ENCODE measurements around the gene FAM120A.
"Not testable (repeated sequence)": the region's sequence is repeated elsewhere in the genome, so short reads cannot be mapped to it uniquely, and the experiment has no call there.

Gene FAM120A

GRCh38 chr9:93475108-93475507, 23.6 kb downstream of the FAM120A start:
- no peak for DNase-seq

DNA sequence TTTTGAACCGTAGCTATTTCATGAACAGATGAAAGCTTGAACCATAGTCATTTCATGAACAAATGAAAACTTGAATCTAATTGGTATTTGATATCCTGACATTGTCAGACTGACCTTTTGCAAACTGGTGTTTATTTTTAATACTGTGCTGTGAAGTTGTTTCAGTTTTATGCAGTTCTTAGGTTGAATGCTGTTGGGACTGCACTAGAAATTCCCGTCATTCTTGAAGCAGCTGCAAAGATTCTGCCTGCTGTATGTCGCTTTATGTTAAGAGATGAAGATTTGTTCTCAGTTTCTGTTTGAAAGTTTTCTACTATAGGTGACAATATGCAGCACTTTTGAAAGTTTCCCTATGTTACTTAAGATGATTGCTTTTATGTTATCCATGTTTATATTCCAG, 24.4 kb downstream of the FAM120A start:
- DNase-seq: no peak

- DNase-seq: no peak
Measured at GRCh38 chr9:93476924-93477323, 25.4 kb downstream of the FAM120A start.

GRCh38 chr9:93477397-93477796, 25.9 kb downstream of the FAM120A start:
- DNase-seq: no peak

- DNase-seq: no peak
Measured at GRCh38 chr9:93479726-93480125, 28.2 kb downstream of the FAM120A start.

DNA sequence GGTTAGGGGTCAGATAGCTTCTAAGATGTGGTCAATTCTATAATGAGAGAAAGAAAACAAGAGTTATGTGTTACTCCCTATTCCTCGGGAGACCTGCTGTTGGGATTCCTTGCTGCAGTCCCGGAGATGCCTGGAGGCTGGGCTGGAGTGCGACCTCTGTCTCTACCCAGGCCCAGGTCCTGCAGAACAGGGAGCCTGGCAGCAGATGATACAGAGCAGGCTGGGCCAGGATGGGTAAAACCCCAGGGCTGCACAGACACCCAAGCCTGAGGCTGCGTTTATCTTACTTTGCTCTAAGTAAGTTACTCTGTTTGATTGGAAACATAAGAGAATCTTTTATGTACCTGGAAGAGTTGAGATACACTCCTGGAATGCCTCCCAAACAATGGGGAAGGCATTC, 28.8 kb downstream of the FAM120A start:
- no peak for DNase-seq

GRCh38 chr9:93480728-93481324, 29.3 kb downstream of the FAM120A start:
- DNase-seq: no peak

DNA sequence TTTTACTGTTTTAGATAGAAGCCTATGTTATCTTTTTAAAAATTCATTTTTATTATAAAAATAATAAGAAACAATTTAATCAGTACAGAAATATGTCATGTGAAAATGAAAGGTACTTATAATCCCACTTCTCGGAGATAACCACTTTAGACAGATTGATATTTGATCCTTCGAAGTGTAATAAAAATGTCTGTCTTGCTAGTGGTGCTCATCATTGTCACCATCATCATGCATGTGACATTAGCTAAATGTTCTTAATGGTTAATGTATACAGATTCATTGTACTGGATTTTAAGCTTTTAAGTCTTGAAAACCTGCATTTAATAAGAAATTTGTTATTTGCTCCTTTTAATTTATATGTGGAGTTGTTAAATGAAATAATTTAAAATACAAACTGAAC, 32.0 kb downstream of the FAM120A start:
- no peak for DNase-seq

- DNase-seq: no peak
Measured at GRCh38 chr9:93486268-93486667, 34.8 kb downstream of the FAM120A start.

DNA sequence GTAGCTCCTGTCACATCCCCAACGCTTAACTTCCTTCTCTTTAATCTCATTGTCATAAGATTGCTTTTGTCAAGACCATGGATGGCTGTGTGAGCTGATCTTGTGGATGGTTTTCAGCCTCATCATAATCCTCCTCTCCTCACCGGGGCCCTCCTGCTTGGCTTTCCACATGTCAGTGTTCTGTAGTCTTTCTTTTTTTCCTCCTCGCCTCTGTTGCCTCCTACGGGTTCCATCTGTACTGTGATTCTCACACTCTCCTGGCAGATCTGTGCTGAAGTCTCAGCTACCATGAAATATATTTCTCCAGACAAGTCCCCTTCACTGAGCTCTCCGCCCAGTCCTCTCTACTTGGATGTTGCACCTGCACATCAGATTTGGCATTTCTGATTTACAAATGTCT, 36.8 kb downstream of the FAM120A start:
- DNase-seq: no peak

GRCh38 chr9:93491593-93492232, 40.2 kb downstream of the FAM120A start:
- no peak for DNase-seq

DNA sequence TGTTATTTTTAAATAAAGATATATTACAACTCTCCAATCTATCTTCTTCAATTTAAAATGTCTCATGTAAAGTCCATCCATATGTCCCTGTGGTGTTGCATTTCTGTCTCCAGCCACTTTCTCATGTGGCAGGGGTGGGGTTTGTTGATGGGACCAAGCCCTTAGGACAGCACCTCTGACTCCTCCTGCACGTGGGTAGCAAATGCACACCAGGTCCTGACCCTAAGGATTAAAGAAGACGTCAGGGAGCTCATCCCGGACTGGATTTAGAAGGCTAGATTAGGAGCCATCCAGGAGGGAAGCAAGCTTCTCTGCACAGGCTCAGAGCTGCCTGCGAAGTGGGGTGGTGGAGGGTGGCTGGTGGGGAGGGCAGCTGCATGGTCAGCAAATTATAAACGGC, 40.8 kb downstream of the FAM120A start:
- no peak for DNase-seq

GRCh38 chr9:93493949-93494348, 42.5 kb downstream of the FAM120A start:
- no peak for DNase-seq

DNA sequence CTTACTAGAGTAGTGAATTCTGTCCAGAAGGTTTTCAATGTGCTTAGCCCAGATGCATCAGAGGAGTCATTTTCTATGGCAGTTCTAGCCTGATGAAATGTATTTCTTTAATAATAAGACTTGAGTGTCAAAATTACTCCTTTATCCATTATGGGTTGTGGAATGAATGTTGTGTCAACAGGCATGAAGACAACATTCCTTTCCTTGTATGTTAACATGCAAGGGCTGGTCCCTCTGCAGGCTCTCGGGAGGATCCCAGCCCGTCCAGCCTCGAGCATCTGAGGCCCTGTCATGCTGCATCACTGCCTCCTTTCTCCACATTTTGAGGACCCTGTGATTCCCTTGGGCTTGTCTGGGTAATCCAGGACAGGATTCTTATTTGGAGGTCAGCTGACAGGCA, 44.8 kb downstream of the FAM120A start:
- no peak for DNase-seq

DNA sequence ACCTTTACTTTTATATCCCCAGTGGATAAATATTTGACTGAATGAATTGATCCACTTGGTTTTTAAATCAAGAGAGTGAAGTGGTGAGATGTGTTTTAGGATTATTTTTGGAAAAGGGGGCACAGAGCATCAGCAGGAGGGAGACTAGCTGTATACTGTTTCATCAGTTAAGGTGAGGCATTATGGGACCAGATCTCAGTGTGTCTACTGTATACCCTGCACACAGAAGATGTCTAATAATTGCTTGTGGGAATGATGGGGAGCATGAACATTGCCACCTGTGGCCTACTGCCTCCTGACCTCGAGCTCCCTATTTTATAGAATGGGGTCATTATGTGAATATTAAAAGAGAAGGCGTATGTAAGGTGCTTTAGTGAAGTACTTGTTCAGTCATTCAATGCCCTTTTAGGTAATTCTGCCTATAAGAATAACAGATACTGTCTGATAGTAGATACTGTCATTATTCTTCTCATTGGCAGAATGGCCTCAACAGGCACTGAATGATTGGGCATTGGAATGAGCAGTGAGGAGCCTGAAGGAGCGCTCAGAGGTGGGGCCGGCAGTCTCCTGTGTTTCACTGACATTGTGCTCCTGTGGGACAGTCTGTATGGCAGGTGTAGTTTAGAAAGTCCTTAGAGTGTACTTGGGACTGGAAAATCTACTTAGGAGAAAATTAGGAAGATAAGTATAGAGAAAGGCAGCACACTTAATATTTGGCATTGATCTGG, 49.2 kb downstream of the FAM120A start:
- DNase-seq: no peak

DNA sequence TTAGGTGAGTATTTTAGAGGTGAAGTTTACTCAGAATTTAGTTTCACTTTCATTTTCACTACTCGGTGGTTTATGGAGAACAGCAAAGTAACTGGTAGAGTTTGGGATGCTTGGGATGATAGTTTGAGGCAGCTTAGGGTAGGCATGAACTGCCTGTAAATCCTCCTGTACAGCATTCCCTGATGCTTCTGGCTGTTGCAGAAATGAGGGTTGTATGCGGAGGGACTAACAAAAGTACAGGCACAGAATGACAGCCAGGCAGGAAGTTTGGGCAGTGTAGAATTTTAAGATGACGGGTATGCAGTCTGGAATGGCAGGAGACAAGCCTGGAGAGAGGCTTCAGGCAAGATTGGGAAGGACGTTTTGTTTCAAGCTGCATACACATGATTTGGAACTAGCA, 49.9 kb downstream of the FAM120A start:
- no peak for DNase-seq

GRCh38 chr9:93503381-93503780, 51.9 kb downstream of the FAM120A start:
- DNase-seq: no peak

DNA sequence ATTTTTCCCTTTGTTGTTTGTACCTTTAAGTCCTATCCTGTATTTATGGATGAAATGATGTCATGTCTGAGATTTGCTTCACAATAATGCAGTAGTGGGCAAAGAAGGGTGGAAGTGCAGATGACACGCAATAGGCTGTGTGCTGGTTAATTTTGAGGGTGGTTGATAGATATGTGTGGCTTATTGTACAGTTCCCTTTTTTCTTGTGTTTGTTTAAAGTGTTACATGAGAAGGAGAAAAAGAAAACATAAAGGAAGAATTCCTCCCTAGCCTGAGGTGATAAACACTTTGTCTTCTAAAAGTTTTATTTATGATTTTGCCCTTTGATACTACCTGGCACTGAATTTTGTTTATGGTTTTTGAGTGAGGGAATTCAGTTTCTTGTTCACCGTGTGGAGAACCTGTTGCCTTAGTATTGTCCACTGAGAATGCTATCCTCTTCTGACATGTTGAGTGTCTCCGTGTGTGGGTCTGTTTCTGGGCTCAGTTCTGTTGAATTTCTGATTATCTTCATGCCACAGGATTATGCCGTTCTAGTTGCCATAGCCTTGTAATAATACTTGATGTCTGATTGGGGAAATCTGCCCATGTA, 54.2 kb downstream of the FAM120A start:
- DNase-seq: no peak

GRCh38 chr9:93507768-93508167, 56.3 kb downstream of the FAM120A start:
- DNase-seq: no peak

DNA sequence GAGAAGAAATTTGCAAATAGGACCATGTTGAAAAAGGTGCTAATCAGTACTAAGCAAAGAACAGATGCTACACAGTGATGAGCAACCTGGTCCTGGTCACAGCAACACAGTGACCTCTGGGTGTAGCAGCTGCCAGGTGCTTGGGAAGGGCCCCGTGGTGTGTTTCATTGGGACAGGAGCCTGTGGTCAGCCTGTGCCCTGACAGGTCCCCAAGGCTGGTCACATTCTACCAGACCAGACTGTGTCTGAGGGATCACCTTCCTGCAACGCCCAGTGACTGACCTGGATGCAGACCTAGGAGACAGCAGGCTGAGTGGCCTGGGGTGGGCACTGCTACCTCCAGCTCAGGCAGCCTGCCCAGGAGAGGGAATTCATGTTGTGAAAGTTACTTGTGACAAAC, 56.7 kb downstream of the FAM120A start:
- DNase-seq: no peak

DNA sequence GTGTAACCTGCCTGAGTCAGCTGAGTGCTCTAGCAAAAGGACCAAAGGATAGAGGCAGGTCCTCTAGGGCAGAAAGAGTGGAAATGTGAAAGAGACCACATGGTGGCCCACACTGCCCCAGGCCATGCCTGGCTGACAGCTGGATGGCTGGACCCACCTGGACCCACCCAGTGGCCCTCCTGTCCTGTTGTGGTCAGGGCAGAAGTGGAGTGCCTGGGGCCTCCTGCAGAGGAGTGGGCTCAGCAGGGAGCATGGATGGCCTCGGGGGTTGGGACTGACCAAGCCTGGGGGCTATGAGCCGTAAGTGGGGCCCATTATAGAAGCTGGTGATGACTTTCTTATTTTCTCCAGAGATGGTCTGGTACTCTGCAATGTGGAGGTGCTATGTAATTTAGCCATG, 57.6 kb downstream of the FAM120A start:
- no peak for DNase-seq

DNA sequence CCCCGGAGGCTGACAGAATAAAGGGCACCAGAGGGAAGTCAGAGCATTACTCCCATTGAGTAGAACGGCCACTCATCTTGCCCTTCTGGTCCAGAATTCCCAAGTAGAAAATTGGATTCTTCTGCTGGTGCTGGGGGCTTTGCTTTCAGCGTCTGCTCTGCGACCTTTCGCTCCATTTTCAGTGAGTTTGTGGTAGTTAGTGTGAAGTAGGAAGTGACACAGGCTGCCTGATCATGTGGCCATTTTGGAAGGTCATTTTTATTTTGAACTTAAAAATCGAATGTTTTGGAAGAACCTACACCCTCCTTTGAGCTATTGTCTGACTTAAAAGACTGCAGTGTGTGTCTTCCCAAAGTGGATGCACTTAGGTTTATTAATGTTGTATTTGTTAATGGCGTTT, 58.6 kb downstream of the FAM120A start:
- no peak for DNase-seq

DNA sequence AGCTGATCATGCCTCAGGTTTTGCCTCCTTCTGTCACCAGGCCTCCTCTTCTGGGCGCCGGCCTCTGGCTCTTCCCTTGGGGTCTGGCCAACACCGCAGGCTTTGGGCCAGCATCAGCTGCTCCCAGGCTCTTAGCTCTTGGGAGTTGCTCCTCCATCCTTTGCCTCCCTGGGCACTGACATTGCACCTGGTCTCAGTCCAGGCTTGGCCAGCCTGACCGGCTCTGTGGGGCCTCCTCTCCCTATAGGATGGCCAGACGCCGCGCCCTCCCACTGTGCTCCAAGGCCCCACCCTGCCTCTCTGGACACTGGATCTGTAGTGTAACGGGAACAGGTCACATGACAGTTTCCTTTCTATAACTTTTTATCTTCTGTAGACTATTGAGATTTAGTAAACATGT, 59.7 kb downstream of the FAM120A start:
- not testable (repeated sequence) for DNase-seq

GRCh38 chr9:93512170-93512812, 60.8 kb downstream of the FAM120A start:
- DNase-seq: not testable (repeated sequence)

Measured in eye (tissue), 1 donor.